Heart left ventricle (tissue), 16 donors: ENCODE results near the gene PPIF. TPM values are rescaled to one million over a fixed set of nuclear protein-coding genes. Genes with fewer than 3 reads are reported as not detected.
A peak's percentile ranks its signal among the peaks of the same experiment; 100 is the strongest.

ENCODE experiments used
- ATAC-seq, 4 donors: fragments of 200-7000 bp; cut with Tn5 transposase; one replicate each; pipeline ENCODE4 v1.9.1; 2020 to 2022; ENCODE audit warnings: moderate library complexity in 4 of 4, mild to moderate bottlenecking in 3 of 4, moderate number of reproducible peaks in 1 of 4
- DNase-seq, 5 donors: peaks; one replicate each; pipeline ENCODE4 v3.0.0-alpha.2; 2020
- H3K27ac ChIP-seq, 12 donors: fragments of 200-600 bp; sonication (generic) in 4 of 12; one replicate each; pipeline versions ENCODE4 v1.5.0 to v1.8.0; 2016 to 2022; ENCODE audit warnings: mild to moderate bottlenecking in 2 of 12
- H3K27me3 ChIP-seq, 9 donors: fragments of 200-600 bp; sonication (generic) in 2 of 9; one replicate each; pipeline versions ENCODE4 v1.5.1 to v1.8.0; 2016 to 2022; ENCODE audit warnings: mild to moderate bottlenecking in 3 of 9
- H3K36me3 ChIP-seq, 9 donors: fragments of 200-600 bp; sonication (generic) in 2 of 9; one replicate each; pipeline versions ENCODE4 v1.5.0 to v1.8.0; 2018 to 2022; ENCODE audit warnings: mild to moderate bottlenecking in 2 of 9
- H3K4me1 ChIP-seq, 12 donors: fragments of 200-600 bp; sonication (generic) in 4 of 12; one replicate each; pipeline versions ENCODE4 v1.5.0 to v1.8.0; 2016 to 2022; ENCODE audit warnings: mild to moderate bottlenecking in 3 of 12
- H3K4me3 ChIP-seq, 12 donors: fragments of 200-600 bp; sonication (generic) in 4 of 12; one replicate each; pipeline versions ENCODE4 v1.5.0 to v1.8.0; 2017 to 2022; ENCODE audit warnings: mild to moderate bottlenecking in 9 of 12, moderate library complexity in 4 of 12
- H3K9me3 ChIP-seq, 12 donors: fragments of 200-600 bp; sonication (generic) in 4 of 12; one replicate each; pipeline versions ENCODE4 v1.5.0 to v1.8.0; 2016 to 2022; ENCODE audit warnings: mild to moderate bottlenecking in 1 of 12
- CTCF ChIP-seq, 12 donors: fragments of 200-600 bp; sonication (generic) in 4 of 12; IDR thresholded peaks; one replicate each; pipeline versions ENCODE4 v1.5.0 to v1.8.0; 2018 to 2022; ENCODE audit warnings: antibody characterized with exemption in 12 of 12, mild to moderate bottlenecking in 5 of 12
- POLR2A ChIP-seq, 2 donors: fragments of 450-650 bp; IDR thresholded peaks; one replicate each; pipeline ENCODE4 v1.6.1; 2017; ENCODE audit warnings: antibody characterized with exemption in 2 of 2, mild to moderate bottlenecking in 2 of 2, moderate library complexity in 2 of 2
- WGBS, 4 donors: extraction: QIAGEN DNeasy Blood & Tissue Kit in 2 of 4; methylation state at CpG; one replicate each; pipeline versions ENCODE4 v1.1.5 to v1.1.7; 2013 to 2018; 5-methylcytosine and 5-hydroxymethylcytosine counted together
- intact Hi-C, 10 donors: fragments of 100-400 bp; cut with DNase I; formaldehyde crosslinking; loops; one replicate each; pipeline versions ENCODE4 v1.11.1 to v1.14.2; 2022
- polyA plus RNA-seq, 2 donors: library from polyadenylated mRNA; stranded (reverse); fragments of 200-250 nt; gene quantifications; one replicate each; pipeline ENCODE4 v1.2.3, GENCODE V29; 2013
- total RNA-seq, 9 donors: library from RNA; depleted of rRNA in 2 of 9; stranded (reverse); fragments of >200 nt in 2 of 9; fragmentation: NEBNext Ultra II Directional in 3 of 9; extraction: Animal tissue kit (Norgen Biotek cat#: 25700) in 3 of 9; gene quantifications; one replicate each; pipeline versions ENCODE4 v1.1.0 to v1.2.4, GENCODE V29; 2016 to 2023
- donor health status: ischemic (EF 13 %, LVEDD 7.1; RV severe dilation, severe dysfunction).
- donor health status: healthy with polysubstance abuse.
- donor health status: DM: no; HTN: yes; CAD: no.
- donor health status: DM: no; HTN: no; CAD: no.
- donor health status: ischemic (EF 25% LVEDD 6.9; RV normal size, moderate dysfunction).
- donor health status: ischemic (EF 25% LVEDD 5.7; RV mildly dilated, moderate dysfunction).
- donor health status: healthy.
- donor health status: DM: yes; HTN: yes; CAD: no.
- donor health status: ischemic (EF 35%, LVEDD 5.7; RV mildly dilated, moderate dysfunction).
- donor health status: nonischemic (EF 11% LVEDD 7.7; RV severe dilation, severe dysfunction).
- donor health status: DM: yes; HTN: yes; CAD: no.
- donor health status: PGD.
- donor health status: ischemic (EF 29% LVEDD 5.4; RV normal size, mild dysfunction).
- donor health status: nonischemic (EF 23%, LVEDD 6.1; RV moderate dilation, normal function).

PPIF gene
- total and polyA plus RNA-seq, 11 donors, result 82.8 to 193 (median 128) TPM

DNA sequence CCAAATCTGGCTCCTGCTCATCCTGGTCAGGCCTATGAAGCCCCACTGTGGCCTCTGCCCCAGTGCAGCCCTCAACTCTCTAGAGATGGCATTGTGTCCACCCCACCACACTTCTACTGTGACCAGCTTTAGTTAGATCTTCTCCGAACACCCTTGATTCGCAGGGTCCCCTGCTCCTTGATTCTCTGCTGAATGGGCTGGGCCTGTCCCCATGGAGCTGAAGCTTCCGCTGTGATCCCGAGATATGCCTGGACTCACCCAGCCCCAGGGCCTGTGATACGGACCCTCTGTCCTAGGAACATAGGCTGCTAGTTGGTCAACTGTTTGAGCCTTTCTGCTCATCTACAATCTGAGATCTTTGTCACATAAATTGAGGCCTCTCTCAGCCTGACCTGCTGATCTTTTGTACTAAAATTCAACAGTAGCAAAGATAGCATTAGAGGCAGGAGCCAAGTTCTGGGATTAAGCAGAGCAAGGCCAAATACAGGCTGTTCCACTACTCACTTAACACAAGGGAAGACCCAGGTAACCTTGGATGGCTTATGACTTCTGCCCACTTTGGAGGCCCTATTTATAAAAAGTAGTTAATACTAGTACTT lies 6.5 kb upstream of the PPIF start:
- peak in 1 of 5 donors; percentile 24 for DNase-seq
- peaks cover 0 to 8% (median 0%) of the 10 kb centered on the region in 12 donors for H3K4me1 ChIP-seq
- intact Hi-C loops, result no loop called here
- 76 to 96% (median 90%) methylated on average over 3 to 5 of the region's 5 CpGs for WGBS, 4 donors
- H3K27me3 ChIP-seq, result no peaks in the 10 kb centered on the region
- no peak overlapping the region for H3K4me3 ChIP-seq
- H3K9me3 ChIP-seq, result no peaks in the 10 kb centered on the region
- peak in 3 of 4 donors; percentile 25 to 40 (median 28) for ATAC-seq
- no peak for TF ChIP-seq CTCF (IDR thresholded peaks at IDR 0.05)
- TF ChIP-seq POLR2A (IDR thresholded peaks at IDR 0.05), result no peak
- H3K27ac ChIP-seq, result peak overlapping the region in 3 of 12 donors; percentile 8 to 54 (median 25)
- H3K36me3 ChIP-seq, result no peaks in the 10 kb centered on the region

DNA sequence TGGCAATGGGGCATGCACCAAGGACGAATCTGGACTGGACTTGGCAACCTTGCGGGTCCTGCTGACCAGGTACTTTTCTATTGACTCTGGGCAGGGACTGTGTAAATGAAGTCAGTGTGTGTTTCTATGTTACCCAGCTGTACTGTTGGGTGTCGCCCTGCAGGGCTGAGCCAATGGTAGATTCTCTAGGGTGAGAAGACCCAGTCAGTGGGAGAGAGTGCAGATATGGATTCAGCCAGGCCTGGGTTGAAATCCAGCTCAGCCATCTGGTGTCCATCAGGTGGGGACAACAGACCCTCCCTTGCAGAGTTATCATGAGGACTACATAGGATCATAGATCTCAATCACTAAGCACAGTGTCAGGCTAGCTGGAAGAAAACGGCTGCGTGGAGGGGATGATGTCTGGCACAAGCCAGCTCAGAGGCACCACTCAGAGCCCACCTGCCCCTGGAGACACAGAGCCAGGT lies 4.9 kb upstream of the PPIF start:
- H3K9me3 ChIP-seq, result no peaks in the 10 kb centered on the region
- DNase-seq (no peak), ATAC-seq (no peak)
- H3K36me3 ChIP-seq, result no peaks in the 10 kb centered on the region
- H3K27ac ChIP-seq, result no peak overlapping the region
- no peaks in the 10 kb centered on the region for H3K27me3 ChIP-seq
- intact Hi-C loops, result no loop called here
- TF ChIP-seq POLR2A (IDR thresholded peaks at IDR 0.05), result no peak
- no peak for TF ChIP-seq CTCF (IDR thresholded peaks at IDR 0.05)
- no peak overlapping the region for H3K4me3 ChIP-seq
- 94 to 96% (median 95%) methylated on average over 3 to 5 of the region's 5 CpGs for WGBS, 4 donors
- peaks cover 0 to 19% (median 8%) of the 10 kb centered on the region in 12 donors for H3K4me1 ChIP-seq

GRCh38 chr10:79342811-79343561 lies 4.3 kb upstream of the PPIF start:
- H3K9me3 ChIP-seq, result no peaks in the 10 kb centered on the region
- ATAC-seq (no peak), DNase-seq (no peak)
- 79 to 89% (median 88%) methylated on average over 7 to 10 of the region's 10 CpGs for WGBS, 4 donors
- no peaks in the 10 kb centered on the region for H3K27me3 ChIP-seq
- H3K4me1 ChIP-seq, result peaks cover 0 to 24% (median 11%) of the 10 kb centered on the region in 12 donors
- no peaks in the 10 kb centered on the region for H3K36me3 ChIP-seq
- intact Hi-C loops, result no loop called here
- H3K27ac ChIP-seq, result no peak overlapping the region
- no peak for TF ChIP-seq POLR2A (IDR thresholded peaks at IDR 0.05)
- TF ChIP-seq CTCF (IDR thresholded peaks at IDR 0.05), result no peak
- H3K4me3 ChIP-seq, result no peak overlapping the region

DNA sequence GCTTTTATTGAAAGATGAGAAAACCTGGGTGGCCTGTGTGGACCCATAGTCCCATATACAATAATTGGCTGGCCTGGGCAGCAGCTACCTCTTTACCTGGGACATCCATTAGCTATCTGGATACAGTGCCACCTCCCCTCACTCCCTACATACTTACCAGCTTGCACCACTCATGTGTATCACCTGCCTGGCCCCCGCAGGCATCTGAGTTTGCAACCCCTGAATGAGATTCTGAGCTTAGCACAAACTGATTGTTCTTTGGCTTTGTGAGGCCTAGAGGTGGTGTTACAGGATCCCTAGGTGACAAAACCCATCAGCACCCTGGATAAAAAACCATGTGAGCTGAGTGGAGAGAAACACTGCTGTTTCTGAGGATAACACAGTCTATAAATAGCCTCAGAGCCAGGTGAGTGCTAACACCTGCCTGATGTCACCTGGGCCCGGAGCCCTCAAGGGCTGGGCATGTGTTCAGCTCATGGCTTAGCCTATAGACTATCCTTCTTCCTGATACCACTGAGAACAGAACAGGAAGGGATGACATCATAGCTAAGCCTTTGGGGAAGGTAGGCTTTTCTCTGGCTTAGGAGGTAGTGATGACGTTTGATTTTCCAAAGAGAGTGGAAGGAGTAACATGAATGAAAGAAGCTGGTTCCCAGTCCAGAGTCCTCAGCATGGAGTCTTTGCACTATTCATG lies 2.6 kb upstream of the PPIF start:
- WGBS, 4 donors, result 81 to 88% (median 84%) methylated on average over 3 of the region's 3 CpGs
- peak in 1 of 5 donors; percentile 12 for DNase-seq
- TF ChIP-seq CTCF (IDR thresholded peaks at IDR 0.05) (no peak), POLR2A (IDR thresholded peaks at IDR 0.05) (no peak)
- intact Hi-C loops, result loop anchor here in 1 of 10 donors (5.0 kb wide), 1 partner anchor 122 kb away; no protein-coding TSS in a partner anchor
- H3K4me3 ChIP-seq, result no peak overlapping the region
- no peaks in the 10 kb centered on the region for H3K9me3 ChIP-seq
- H3K4me1 ChIP-seq, result peaks cover 0 to 41% (median 25%) of the 10 kb centered on the region in 12 donors
- ATAC-seq, result no peak
- peak overlapping the region in 1 of 12 donors; percentile 15 for H3K27ac ChIP-seq
- peaks cover 0 to 10% (median 4%) of the 10 kb centered on the region in 9 donors for H3K36me3 ChIP-seq
- H3K27me3 ChIP-seq, result no peaks in the 10 kb centered on the region
